Uterus (tissue), 4 donors: ENCODE measurements around the gene AADAT. TPM values are rescaled to one million over a fixed set of nuclear protein-coding genes. Genes with fewer than 3 reads are reported as not detected.
A peak's percentile ranks its signal among the peaks of the same experiment; 100 is the strongest.

Experiments used
- DNase-seq, 2 donors: peaks; one replicate each; pipeline ENCODE4 v3.0.0-alpha.2; 2019 to 2020
- H3K27ac ChIP-seq, 2 donors: fragments of 200-600 bp; sonication (generic); 1 replicate in 1 of 2; 2 replicates in 1 of 2; pipeline ENCODE4 v1.5.1; 2016 to 2018
- H3K27me3 ChIP-seq, 2 donors: fragments of 200-600 bp; sonication (generic); one replicate each; pipeline ENCODE4 v1.5.1; 2018 to 2019; ENCODE audit warnings: control low read depth in 1 of 2
- H3K36me3 ChIP-seq, 2 donors: fragments of 200-600 bp; sonication (generic); one replicate each; pipeline ENCODE4 v1.5.1; 2019; ENCODE audit warnings: control low read depth in 1 of 2
- H3K4me1 ChIP-seq, 2 donors: fragments of 200-600 bp; sonication (generic); one replicate each; pipeline ENCODE4 v1.5.1; 2018 to 2019; ENCODE audit warnings: control low read depth in 1 of 2
- H3K4me3 ChIP-seq, 2 donors: fragments of 200-600 bp; sonication (generic); 1 replicate in 1 of 2; 2 replicates in 1 of 2; pipeline ENCODE4 v1.5.1; 2018 to 2019; ENCODE audit warnings: mild to moderate bottlenecking in 1 of 2
- H3K9me3 ChIP-seq, 2 donors: fragments of 200-600 bp; sonication (generic); one replicate each; pipeline ENCODE4 v1.5.1; 2019; ENCODE audit warnings: control low read depth in 1 of 2
- CTCF ChIP-seq, 4 experiments: fragments of 200-600 bp in 2 of 4; fragments of 450-650 bp in 2 of 4; sonication (generic) in 2 of 4; IDR thresholded peaks; one replicate each; pipeline ENCODE4 v1.5.1; 2016 to 2019; ENCODE audit warnings: antibody characterized with exemption in 4 of 4, mild to moderate bottlenecking in 2 of 4, moderate library complexity in 1 of 4
- POLR2A ChIP-seq, 2 donors: fragments of 450-650 bp; IDR thresholded peaks; one replicate each; pipeline ENCODE4 v1.6.1; 2016; ENCODE audit warnings: antibody characterized with exemption in 2 of 2, mild to moderate bottlenecking in 1 of 2, moderate library complexity in 1 of 2
- intact Hi-C: fragments of 100-400 bp; cut with DNase I; formaldehyde crosslinking; loops from one replicate; pipeline ENCODE4 v1.15.1; 2023; ENCODE audit warnings: low total_unique reads
- small RNA-seq: library from RNA; depleted of rRNA; stranded (forward); fragments of <200 nt; gene quantifications from one replicate; pipeline ENCODE3, GENCODE V24; 2016
- total RNA-seq, 4 donors: library from RNA; depleted of rRNA in 3 of 4; stranded (reverse); fragments of >200 nt in 3 of 4; gene quantifications; one replicate each; pipeline versions ENCODE4 v1.1.0 to v1.2.4, GENCODE V29; 2014 to 2023
- donor health status: DM: yes; HTN: yes; CAD: no.

The AADAT gene
- total RNA-seq, 4 donors from 2014 or later = 11.1 to 28.4 (median 17.6) TPM

GRCh38 chr4:170012629-170012958, 77.2 kb downstream of the AADAT start:
- intact Hi-C loops = no loop called here
- no peak for DNase-seq
- Histone ChIP-seq H3K4me1 (peaks cover 0 to 7% of the 10 kb centered on the region in 2 donors), H3K27ac (no peak overlapping the region), H3K36me3 (no peaks in the 10 kb centered on the region), H3K4me3 (no peak overlapping the region), H3K9me3 (no peaks in the 10 kb centered on the region), H3K27me3 (no peaks in the 10 kb centered on the region)
- TF ChIP-seq CTCF (IDR thresholded peaks at IDR 0.05) (no peak), POLR2A (IDR thresholded peaks at IDR 0.05) (no peak)

GRCh38 chr4:170011921-170012628, 77.7 kb downstream of the AADAT start:
- Histone ChIP-seq H3K4me1 (peaks cover 0 to 7% of the 10 kb centered on the region in 2 donors), H3K4me3 (no peak overlapping the region), H3K27me3 (no peaks in the 10 kb centered on the region), H3K36me3 (no peaks in the 10 kb centered on the region), H3K9me3 (no peaks in the 10 kb centered on the region), H3K27ac (peak overlapping the region in 1 of 2 donors; percentile 10)
- intact Hi-C loops = no loop called here
- DNase-seq = no peak
- TF ChIP-seq POLR2A (IDR thresholded peaks at IDR 0.05) = no peak
- no peak for TF ChIP-seq CTCF (IDR thresholded peaks at IDR 0.05)

Small RNAs within 50 kb of the gene (small RNA-seq; reads per million reads assigned to genes)
- not detected for gene APOBEC3AP1

Other genes with a start within 250 kb of the AADAT start
- 10 to 100 TPM in 3 of 4 donors, 1 to 10 TPM in 1; 6.6 to 38.4 (median 14.9) TPM for gene MFAP3L, start 63.6 kb downstream of the AADAT start, total RNA-seq